Stimulated activated CD8-positive, alpha-beta memory T cell treated with anti-CD3 and anti-CD28 coated beads, Interleukin-12 subunit alpha, Interleukin-12 subunit beta, amount 100 ng/mL, for 24 hours (primary cell): ENCODE results near the gene PLXDC2.
"Not testable (repeated sequence)": the region's sequence is repeated elsewhere in the genome, so short reads cannot be mapped to it uniquely, and the experiment has no call there.

Experiments used
- DNase-seq: peaks from one replicate; pipeline ENCODE4 v3.0.0-alpha.2; 2020; ENCODE audit errors: extremely low read depth

PLXDC2 gene

DNA sequence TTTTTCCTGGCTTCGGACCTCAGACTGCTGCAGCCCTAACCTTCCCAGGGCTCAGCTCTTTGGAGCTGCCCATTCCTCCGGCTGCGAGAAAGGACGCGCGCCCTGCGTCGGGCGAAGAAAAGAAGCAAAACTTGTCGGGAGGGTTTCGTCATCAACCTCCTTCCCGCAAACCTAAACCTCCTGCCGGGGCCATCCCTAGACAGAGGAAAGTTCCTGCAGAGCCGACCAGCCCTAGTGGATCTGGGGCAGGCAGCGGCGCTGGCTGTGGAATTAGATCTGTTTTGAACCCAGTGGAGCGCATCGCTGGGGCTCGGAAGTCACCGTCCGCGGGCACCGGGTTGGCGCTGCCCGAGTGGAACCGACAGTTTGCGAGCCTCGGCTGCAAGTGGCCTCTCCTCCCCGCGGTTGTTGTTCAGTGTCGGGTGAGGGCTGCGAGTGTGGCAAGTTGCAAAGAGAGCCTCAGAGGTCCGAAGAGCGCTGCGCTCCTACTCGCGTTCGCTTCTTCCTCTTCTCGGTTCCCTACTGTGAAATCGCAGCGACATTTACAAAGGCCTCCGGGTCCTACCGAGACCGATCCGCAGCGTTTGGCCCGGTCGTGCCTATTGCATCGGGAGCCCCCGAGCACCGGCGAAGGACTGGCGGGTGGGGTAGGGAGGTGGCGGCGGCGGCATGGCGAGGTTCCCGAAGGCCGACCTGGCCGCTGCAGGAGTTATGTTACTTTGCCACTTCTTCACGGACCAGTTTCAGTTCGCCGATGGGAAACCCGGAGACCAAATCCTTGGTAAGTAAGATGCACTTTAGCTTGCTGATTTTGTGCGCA lies at the start of gene PLXDC2:
Gene PLXDC2, plus strand, starts transcription at position 22 of the 820 bp plus-strand sequence.
- no peak for DNase-seq

DNA sequence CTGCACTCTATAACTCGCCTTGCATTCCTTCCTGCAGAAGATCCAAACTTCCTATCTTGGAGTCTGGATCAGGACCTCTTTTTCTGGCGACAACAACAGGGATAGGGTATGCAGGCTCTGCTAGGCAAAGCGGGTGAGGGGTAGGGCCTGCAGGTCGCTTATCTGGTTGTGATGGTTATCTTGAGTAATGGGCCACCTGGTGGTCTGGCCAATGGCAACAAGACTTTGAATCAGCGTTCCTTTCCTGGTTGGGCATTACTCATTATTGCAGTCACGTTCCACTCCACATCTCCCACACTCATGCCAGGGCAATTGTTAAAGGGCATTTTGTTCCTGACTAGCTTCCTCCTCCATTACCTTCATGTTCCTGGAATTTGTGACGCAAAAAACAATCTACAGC lies 48.4 kb upstream of the PLXDC2 start:
- DNase-seq = no peak

DNA sequence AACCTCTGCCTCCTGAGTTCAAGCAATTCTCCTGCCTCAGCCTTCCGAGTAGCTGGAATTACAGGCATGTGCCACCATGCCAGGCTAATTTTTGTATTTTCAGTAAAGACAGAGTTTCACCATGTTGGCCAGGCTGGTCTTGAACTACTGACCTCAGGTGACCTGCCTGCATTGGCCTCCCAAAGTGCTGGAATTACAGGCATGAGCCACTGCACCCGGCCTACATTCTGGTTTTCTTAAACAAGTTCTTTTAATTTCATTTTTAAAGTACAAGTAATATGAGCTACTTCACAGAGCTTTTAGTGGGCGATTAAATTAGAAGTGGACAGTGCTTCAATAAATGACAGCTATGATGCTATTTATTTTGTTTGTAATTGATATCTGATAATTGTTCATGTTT lies 46.4 kb upstream of the PLXDC2 start:
- DNase-seq = not testable (repeated sequence)

DNA sequence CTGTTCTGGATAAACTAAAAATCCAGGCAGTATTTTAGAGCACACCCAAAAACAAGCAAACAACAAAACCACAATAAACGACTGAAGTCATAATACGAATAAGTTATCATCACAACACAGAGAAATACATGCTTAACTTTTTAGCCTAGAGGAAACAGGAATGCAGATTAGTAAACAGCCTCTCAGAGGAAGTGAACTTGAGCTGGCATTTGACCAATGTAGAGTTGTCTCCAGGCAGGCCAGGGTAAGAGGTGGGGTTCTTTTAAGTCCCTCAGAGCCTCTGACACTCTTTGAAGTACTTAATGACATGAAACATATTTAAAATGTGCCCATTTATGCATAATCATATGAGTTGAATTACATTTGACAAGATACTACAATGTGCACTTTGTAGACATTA lies 43.3 kb upstream of the PLXDC2 start:
- no peak for DNase-seq

DNA sequence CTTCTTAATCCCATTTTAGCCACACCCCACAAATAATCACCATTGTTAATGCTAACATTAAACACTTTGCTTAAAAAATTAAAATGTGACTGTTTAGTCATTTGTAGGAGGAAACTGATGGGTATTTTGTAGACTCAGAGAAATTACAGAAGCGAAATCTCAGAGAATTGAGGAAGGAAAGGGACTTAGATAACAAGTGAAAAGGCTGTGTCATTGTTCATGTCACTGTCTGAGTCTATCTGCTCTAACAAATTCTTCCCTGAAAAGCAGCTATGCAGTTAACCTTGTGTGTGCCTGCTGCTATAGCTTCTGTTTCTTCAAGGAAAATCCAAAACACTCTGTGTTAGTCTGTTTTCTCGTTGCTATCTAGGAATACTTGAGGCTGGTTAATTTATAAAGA lies 40.9 kb upstream of the PLXDC2 start:
- no peak for DNase-seq

DNA sequence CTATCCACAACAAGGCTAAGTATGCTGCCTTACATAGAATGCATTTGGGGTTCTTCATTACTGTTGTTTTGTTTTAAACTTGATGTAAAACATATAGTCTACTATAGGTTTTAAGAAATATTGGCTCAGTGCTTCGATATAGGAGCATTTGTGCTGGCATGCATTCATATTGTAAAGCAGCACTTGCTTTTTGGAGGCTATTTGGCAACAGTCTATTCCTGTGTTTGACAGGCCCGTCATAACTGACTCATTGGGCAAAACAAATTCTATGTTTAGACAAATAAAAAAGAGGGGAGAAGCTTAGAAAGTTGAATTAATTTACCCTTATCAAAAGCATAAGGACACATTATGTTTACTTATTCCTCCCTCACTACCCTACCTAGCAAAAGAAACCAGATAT lies 38.4 kb upstream of the PLXDC2 start:
- DNase-seq = no peak

DNA sequence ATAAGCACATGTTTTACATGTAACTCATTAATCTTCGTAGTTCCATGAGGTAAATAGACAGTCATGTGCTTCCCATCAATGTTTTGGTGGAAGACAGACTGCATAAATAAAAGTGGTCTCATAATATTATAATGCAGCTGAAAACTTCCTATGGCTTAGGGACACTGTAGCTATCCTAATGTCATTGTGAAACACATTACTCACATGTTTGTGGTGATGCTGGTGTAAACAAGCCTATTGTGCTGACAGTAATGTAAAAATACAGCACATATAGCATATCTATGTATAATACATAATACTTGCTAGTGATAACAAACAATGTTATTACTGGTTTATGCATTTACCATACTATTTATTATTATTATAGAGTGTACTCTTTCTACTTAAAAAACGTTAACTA lies 37.2 kb upstream of the PLXDC2 start:
- no peak for DNase-seq

DNA sequence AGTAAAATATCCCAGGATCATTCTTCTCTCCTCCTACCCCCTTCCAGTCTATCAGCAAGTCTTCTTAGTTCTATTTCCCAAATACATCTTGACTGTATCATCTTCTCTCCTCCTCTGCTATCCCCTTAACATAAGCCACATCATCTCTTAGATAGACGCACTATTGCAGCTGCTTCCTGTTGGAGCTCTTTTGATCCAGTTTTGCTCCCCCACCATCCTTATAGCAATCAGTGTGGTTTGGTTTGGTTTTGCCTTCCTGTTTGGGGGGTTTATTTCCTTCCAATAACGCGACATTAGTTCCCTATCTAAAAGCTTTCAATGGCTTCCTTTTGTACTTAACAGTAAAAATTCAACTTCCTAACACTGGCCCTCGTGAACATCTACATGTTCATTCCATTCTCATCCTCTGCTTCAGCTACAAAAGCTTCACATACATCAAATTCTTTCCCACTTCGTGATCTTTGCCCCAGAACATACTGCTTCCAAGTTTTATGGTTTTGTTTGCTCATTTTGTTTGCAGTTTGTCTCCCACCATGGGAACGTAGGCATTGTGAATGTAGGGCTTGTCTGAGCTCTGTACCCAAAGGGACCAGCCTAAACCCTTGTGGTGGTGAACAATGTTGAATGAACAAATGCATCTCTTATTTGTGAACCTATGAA lies 33.7 kb upstream of the PLXDC2 start:
- no peak for DNase-seq

DNA sequence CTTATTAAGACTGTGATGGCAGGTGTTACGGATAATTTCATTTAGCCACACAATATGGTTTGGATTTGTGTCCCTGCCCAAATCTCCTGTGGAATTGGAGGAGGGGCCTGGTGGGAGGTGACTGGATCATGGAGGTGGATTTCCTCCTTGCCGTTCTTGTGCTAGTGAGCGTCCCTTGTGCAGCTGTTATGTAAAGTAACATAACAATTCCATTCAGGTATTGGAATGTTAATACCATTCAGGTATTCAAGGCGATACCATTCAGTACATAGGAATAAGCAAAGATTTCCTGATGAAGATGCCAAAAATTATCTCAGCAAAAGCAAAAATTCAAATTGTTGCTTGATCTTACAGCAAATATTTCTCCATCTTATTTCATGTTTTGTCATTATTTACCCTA lies 32.5 kb upstream of the PLXDC2 start:
- DNase-seq = no peak

DNA sequence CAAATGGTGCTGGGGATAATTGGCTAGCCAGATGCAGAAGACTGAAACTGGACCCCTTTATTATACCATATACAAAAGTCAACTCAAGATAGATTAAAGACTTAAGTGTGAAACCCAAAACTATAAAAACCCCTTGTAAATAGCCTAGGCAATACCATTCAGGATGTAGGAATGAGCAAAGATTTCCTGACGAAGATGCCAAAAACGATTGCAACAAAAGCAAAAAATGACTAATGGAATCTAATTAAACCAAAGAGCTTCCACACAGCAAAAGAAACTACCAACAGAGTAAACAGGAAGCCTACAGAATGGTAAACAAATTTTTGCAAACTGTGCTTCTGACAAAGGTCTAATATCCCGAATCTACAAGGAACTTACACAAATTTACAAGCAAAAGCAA lies 30.9 kb upstream of the PLXDC2 start:
- DNase-seq = no peak

DNA sequence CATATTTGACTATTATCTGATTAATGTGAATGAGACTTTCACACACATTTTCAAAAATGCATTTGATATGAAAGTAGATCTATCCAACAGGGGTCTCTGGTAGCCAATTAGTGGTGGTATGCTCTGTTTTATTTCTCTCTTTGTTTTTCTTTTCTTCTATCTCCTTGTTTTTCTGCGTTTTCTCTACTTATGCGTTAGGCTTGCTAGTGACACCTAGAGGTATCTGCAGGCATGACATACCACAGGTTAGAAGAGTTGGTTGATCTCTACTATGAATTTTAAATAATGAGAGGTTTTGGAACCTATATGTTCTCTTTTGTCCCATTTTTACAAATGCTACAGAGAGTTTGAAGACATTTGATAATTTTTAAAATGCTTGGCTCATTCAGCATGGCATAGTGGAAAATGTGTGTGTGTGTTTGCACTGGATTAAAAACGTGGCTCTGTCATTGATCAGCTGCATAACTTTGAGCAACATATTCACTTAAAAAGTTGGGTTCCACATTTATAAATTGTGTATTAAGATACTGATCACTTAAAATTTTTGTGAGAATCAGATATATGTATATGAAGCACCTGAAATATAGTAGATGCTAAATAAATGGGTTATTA lies 28.1 kb upstream of the PLXDC2 start:
- no peak for DNase-seq

DNA sequence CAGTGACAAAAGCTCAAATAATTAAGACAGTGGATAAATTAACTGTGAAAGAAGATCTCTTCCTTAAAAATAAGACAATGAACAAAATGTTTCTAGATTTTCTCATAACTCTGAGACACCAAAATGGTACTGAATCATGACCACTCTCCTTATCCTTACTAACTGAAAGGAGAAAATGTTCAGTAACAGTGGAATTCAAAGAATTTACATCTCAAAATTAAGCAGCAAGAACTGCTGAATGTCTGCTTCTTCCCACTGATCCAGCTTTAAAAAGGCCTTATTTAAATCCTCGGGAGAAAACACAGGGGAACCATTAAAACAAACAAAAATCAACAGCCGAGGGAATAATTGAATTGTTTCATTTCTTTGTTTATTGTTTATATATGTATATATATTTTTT lies 27.3 kb upstream of the PLXDC2 start:
- no peak for DNase-seq

DNA sequence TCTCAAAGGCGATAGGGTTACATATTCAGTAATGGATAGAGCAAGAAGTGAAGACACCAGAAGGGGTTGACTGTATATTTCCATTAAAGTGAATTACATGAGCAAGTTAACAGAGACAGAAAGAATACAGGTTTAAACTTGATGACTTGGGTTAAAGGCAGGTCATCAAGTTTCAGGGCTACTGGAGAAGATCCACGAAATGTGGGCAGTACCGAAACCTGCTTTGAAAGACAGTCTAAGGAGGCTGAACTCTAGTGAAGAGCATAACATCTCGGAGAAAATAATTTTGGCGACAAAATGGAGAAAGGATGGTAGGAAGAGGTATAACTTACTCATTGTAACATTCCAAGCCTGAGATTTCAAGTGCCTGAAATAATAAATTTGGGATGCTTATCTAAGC lies 26.6 kb upstream of the PLXDC2 start:
- DNase-seq = no peak

DNA sequence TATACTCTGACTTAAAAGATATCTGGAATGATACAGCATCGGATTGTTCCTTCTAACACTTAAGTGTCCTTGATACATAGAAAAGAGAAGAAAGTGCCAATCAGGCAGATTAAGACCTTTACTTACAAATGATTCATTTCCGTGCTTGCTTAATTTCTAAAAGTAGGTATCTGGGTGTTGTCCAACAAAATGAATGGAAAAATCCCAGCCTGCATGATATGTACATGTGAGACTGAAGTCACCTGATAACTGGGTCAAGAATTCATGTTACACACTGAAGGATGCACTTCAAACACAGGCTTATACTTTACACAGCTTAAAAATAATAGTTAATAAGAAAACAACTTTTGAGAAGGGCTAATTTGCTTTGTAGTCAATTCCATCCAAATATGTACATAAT lies 25.2 kb upstream of the PLXDC2 start:
- no peak for DNase-seq

DNA sequence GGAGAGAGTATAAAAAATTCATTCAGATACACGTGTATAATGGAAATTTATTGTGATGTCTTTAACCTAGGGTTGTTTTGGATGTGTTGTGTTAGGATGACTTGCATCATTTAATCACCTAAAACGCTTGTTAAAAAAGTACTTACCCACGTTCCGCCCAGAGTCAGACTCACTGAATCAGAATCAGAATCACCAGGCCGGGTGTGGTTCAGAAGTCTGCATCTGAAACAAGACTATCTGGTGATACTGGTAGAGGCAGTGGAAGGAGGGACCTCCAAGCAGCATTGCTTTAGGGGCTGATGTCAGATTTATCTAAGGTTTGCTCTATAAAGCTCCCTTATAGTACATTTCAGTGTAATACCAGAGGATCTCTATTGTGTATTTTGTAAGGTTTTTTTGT lies 20.5 kb upstream of the PLXDC2 start:
- DNase-seq = no peak

DNA sequence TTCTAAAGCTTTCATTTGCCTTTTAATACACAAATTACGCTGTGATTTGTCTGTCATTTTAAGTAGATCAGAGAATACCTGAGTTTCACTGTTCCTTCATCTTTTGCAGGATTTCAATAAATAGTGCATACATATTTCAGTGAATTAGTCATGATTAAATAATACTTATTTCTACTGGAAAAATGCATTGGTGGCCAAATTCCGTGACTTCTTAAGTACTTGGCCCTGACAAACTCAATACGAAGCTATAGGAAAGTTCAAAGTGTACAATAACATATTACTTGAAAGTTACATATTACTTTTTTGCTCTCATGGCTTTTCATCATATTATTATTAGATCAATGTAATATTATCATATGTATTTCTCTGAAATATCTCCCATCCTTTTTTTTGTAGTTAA lies 16.1 kb upstream of the PLXDC2 start:
- no peak for DNase-seq

DNA sequence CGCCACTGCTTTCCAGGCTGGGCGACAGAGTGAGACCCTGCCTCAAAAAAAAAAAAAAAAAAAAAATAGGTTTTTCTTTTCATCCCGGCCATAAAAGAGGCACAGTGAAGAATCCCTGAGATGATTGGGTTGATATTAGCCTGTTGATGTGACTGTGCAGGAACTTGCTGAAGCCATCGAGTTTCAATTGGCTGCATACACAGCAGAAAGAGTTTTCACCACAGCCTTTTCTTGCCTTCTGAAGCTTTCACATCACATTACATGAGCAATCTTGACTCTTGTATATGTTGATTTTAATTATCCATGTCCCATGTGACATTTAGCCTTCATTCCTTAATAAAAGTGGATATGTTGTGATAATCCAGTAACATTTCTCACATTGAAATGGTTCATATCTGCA lies 14.9 kb upstream of the PLXDC2 start:
- no peak for DNase-seq

DNA sequence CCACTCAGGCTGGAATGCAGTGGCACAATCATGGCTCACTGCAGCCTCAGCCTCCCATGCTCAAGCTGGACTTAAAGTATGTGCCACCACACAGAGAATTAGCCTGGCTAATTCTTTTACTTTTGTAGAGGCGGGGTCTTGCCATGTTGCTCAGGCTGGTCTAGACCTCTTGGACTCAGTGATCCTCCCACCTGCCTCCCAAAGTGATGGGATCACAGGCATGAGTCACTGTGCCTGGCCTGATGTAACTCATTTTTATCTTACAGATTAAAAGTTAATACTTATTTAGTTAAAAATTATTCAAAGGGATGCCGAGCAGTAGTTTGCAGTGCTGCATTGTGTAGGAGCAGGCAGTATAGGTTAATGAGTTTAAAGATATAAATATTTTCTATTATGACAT lies 12.6 kb upstream of the PLXDC2 start:
- DNase-seq = no peak

DNA sequence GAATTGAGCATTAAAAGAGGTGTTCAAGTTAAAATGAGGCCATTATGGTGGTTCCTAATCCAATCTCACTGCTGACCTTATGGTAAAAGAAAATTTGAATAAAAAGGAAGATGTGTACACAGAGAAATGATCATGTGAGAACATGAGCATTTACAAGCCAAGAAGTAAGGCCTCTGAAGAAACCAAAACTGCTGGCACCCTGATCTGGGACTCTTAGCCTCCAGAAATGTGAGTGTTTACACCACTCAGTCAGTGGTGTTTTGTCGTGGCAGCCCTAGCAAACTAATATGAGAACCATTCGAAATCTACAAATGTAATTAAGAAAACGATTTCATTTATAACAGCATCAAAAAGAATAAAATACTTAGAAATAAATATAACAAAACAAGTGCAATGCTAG lies 6.8 kb upstream of the PLXDC2 start:
- no peak for DNase-seq

DNA sequence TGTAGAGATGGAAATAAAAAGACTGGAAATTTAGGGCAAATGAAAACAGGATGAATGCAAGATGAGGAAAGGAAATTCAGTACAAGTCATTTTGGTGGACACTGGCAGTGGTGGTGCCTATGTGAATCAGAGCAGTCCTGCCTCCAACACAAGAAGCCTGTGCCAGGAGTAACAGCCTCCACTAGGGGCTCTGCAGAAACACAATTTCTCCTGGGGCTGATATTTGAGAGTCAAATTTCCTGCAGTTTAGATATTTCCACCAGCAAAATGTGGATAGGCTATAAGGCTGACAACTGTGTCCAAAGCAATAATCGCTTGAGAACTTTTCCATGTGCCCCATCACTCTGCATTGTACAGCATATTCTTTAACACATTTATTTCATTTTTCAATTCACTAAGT lies 4.7 kb upstream of the PLXDC2 start:
- no peak for DNase-seq

DNA sequence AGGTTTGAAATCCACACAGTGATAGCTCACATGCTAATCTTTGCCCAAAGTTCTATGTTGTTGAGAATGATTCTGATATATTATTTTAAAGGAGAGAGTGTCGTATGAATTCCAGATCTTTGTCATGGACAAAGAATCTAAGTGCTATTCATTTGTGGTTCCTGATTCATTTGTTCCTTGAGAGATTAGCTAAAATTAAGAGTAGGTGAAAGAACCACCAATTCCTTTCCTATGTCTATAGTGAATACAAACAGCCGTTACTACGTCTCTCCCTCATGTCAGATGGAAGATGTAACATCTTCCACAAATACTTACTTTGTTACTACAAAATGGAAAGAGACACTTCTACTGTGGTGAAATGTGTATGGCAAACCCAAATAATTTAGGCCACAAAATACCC lies 3.3 kb upstream of the PLXDC2 start:
- no peak for DNase-seq

DNA sequence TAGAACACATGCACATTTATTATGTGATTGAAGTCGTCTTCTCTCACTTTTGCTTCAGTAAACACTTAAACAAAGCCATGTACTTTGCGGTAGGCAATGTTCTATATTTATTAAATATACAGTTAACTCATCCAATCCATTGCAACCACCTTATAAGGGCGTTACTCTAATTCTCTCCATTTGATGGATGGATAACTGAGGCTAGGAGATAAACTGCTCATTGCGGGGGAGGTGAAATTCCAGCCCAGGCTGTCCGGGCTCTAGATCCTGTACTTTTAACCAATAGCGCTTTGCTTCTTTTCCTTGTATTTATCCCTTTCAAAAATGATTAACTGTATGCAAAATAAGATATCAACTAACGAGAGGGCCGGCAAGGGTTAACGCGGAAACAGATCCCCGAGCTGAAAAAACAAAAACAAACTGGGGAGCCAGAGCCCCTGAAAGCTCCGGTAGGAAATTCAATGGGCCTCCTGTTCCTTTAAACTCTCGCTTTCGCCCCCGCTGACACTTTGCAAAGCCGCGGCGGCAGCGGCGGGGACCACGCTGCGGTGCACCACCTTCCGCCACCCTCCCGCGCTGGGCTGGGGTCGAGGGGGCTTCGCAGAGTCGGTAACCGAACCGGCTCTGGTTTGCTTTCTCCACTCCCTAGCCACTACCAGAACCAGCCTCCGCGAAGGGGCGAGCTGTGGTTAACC lies 1.0 kb upstream of the PLXDC2 start:
- no peak for DNase-seq
